Measurements from ENCODE around the gene LSM2.
"Not testable (repeated sequence)": the region's sequence is repeated elsewhere in the genome, so short reads cannot be mapped to it uniquely, and the experiment has no call there.

LSM2 gene

GRCh38 chr6:31827286-31828079 is 20.7 kb upstream of the LSM2 start, which contains the start of gene HSPA1B:
HSPA1B (plus strand) TSS chr6:31827738; CDS start chr6:31827951, 213 bp downstream.
- in situ Hi-C loops (cut with HindIII; ENCODE audit: low sequenced_read_pairs), result no loop called here

GRCh38 chr6:31826793-31827285 is 20.1 kb upstream of the LSM2 start:
- in situ Hi-C loops (cut with HindIII; ENCODE audit: low sequenced_read_pairs), result no loop called here

GRCh38 chr6:31825553-31825952 is 18.8 kb upstream of the LSM2 start:
- in situ Hi-C loops (cut with HindIII; ENCODE audit: low sequenced_read_pairs), result no loop called here

GRCh38 chr6:31823592-31824196 is 16.9 kb upstream of the LSM2 start:
- in situ Hi-C loops (cut with HindIII; ENCODE audit: low sequenced_read_pairs), result not testable (repeated sequence)

- in situ Hi-C loops (cut with HindIII; ENCODE audit: low sequenced_read_pairs), result no loop called here
Observed at GRCh38 chr6:31822036-31822821, 15.5 kb upstream of the LSM2 start.

- in situ Hi-C loops (cut with HindIII; ENCODE audit: low sequenced_read_pairs), result no loop called here
Observed at GRCh38 chr6:31821301-31822035, 14.7 kb upstream of the LSM2 start.

GRCh38 chr6:31820399-31820798 is 13.6 kb upstream of the LSM2 start:
- in situ Hi-C loops (cut with HindIII; ENCODE audit: low sequenced_read_pairs), result not testable (repeated sequence)

- in situ Hi-C loops (cut with HindIII; ENCODE audit: low sequenced_read_pairs), result no loop called here
Observed at GRCh38 chr6:31819871-31820299, 13.1 kb upstream of the LSM2 start.

- in situ Hi-C loops (cut with HindIII; ENCODE audit: low sequenced_read_pairs), result not testable (repeated sequence)
Observed at GRCh38 chr6:31817929-31818511, 11.3 kb upstream of the LSM2 start.

- in situ Hi-C loops (cut with HindIII; ENCODE audit: low sequenced_read_pairs), result not testable (repeated sequence)
Observed at GRCh38 chr6:31817133-31817928, 10.6 kb upstream of the LSM2 start.

GRCh38 chr6:31815025-31815838 is 8.5 kb upstream of the LSM2 start, which contains the start of the genes HSPA1A and HSPA1L:
HSPA1A (plus strand) TSS chr6:31815543; CDS start chr6:31815757, 214 bp downstream.
HSPA1L (minus strand) TSS chr6:31815283; CDS start chr6:31811972, 3,311 bp downstream.
- in situ Hi-C loops (cut with HindIII; ENCODE audit: low sequenced_read_pairs), result no loop called here

GRCh38 chr6:31814677-31815024 is 7.9 kb upstream of the LSM2 start:
- in situ Hi-C loops (cut with HindIII; ENCODE audit: low sequenced_read_pairs), result no loop called here

GRCh38 chr6:31813465-31813849 is 6.7 kb upstream of the LSM2 start:
- in situ Hi-C loops (cut with HindIII; ENCODE audit: low sequenced_read_pairs), result no loop called here

- in situ Hi-C loops (cut with HindIII; ENCODE audit: low sequenced_read_pairs), result no loop called here
Observed at GRCh38 chr6:31811645-31812044, 4.9 kb upstream of the LSM2 start.

GRCh38 chr6:31808599-31808998 is 1.8 kb upstream of the LSM2 start:
- in situ Hi-C loops (cut with HindIII; ENCODE audit: low sequenced_read_pairs), result not testable (repeated sequence)

- in situ Hi-C loops (cut with HindIII; ENCODE audit: low sequenced_read_pairs), result no loop called here
Observed at GRCh38 chr6:31805939-31806469, 762 bp downstream of the LSM2 start.

GRCh38 chr6:31801031-31801927 is 5.5 kb downstream of the LSM2 start:
- in situ Hi-C loops (cut with HindIII; ENCODE audit: low sequenced_read_pairs), result not testable (repeated sequence)
